Measurements from ENCODE around the gene RPS14. TPM values are rescaled to one million over a fixed set of nuclear protein-coding genes. Genes with fewer than 3 reads are reported as not detected.
A peak's percentile ranks its signal among the peaks of the same experiment; 100 is the strongest.

The RPS14 gene
- total and polyA plus RNA-seq, 2 of the 4 experiments (the other 2 are of a cell fraction) = 6,296 to 7,310 TPM

- Histone ChIP-seq H3K36me3 (ENCODE audit: control insufficient read depth, insufficient read depth, low read length) (no peaks in the 10 kb centered on the region), H2AK5ac (ENCODE audit: low read depth, low read length) (peak overlapping the region; percentile 38; the same call in 1 of the 2 replicates), H4K91ac (ENCODE audit: insufficient read depth, low read depth, low read length) (no peak overlapping the region), H2BK15ac (ENCODE audit: low read depth, low read length) (no peak overlapping the region), H2BK20ac (ENCODE audit: low read depth, low read length) (no peak overlapping the region), H3K4me2 (ENCODE audit: low read depth, low read length) (no peak overlapping the region), H3K9me1 (ENCODE audit: insufficient read depth, low read length) (peaks cover 3% of the 10 kb centered on the region; the same call in 1 of the 2 replicates), H2BK120ac (ENCODE audit: low read depth, low read length) (no peak overlapping the region), H2AK9ac (replicated peaks; ENCODE audit: low read depth, low read length, poor library complexity) (no peak overlapping the region), H2BK5ac (ENCODE audit: low read depth, low read length, poor library complexity, severe bottlenecking) (no peak overlapping the region), H3K79me1 (ENCODE audit: low read depth in 1 of 2, low read length in 2 of 2) (no peaks in the 10 kb centered on the region), H3K23ac (ENCODE audit: low read depth, low read length) (no peak overlapping the region), H3K4me1 (ENCODE audit: control insufficient read depth, insufficient read depth, low read length) (peaks cover 3% of the 10 kb centered on the region; the same call in 1 of the 2 replicates), H4K20me1 (ENCODE audit: insufficient read depth, low read length) (no peaks in the 10 kb centered on the region), H3K4me3 (ENCODE audit: insufficient read depth, low read depth, low read length) (no peak overlapping the region), H4K8ac (ENCODE audit: low read depth in 2 of 2, low read length in 2 of 2) (no peak overlapping the region), H3K4ac (ENCODE audit: low read depth, low read length) (no peak overlapping the region; the same call in 1 of the 2 replicates), H3K27ac (ENCODE audit: insufficient read depth, low read length) (no peak overlapping the region), H3K9ac (ENCODE audit: low read depth, low read length) (no peak overlapping the region), H3K56ac (ENCODE audit: extremely low read depth, insufficient read depth, low read length) (no peak overlapping the region), H3K27me3 (ENCODE audit: control insufficient read depth, insufficient read depth, low read length) (no peaks in the 10 kb centered on the region), H4K5ac (ENCODE audit: low read depth, low read length) (no peak overlapping the region), H3K18ac (ENCODE audit: low read depth, low read length) (no peak overlapping the region), H2AFZ (replicated peaks; ENCODE audit: low read length, poor library complexity) (peak overlapping the region; percentile 16), H3K14ac (replicated peaks; ENCODE audit: low read depth, low read length) (no peak overlapping the region), H3K9me3 (ENCODE audit: control insufficient read depth, insufficient read depth, low read length) (no peaks in the 10 kb centered on the region)
- CTCF ChIA-PET = no interaction called here
- in situ Hi-C loops (cut with MboI; ENCODE audit: low sequenced_read_pairs) (loop anchor here (10.0 to 25.0 kb wide), 3 partner anchors 166 to 794 kb away; no protein-coding TSS in a partner anchor), intact Hi-C loops (cut with micrococcal nuclease) (loop anchor here (5.0 to 10.0 kb wide), 3 partner anchors 34 to 596 kb away; partner anchors contain the start of genes HMGXB3 and TIGD6), dilution Hi-C loops (cut with HindIII; ENCODE audit: low sequenced_read_pairs, unreplicated experiment) (no loop called here)
- POLR2A ChIA-PET (ENCODE audit: unreplicated experiment) = no interaction called here
- no TSS peak for BruUV-seq (replicated peaks)
- WGBS, 2 experiments (ENCODE audit: extremely low coverage in 2 of 2, insufficient read length in 1 of 2) = 89% methylated on average over 10 of the region's 18 CpGs; no CpG with 5 or more reads in 1 of the 2 experiments
- no peak for ATAC-seq (ENCODE audit: low read depth)
- TF ChIP-seq MAFK (IDR thresholded peaks at IDR 0.05; ENCODE audit: low read depth, low read length) = no peak
- no peak for DNase-seq
Observed at GRCh38 chr5:150431048-150431447, 18.5 kb downstream of the RPS14 start.
